ENCODE data around the gene LIMS1.
"Not testable (repeated sequence)": the region's sequence is repeated elsewhere in the genome, so short reads cannot be mapped to it uniquely, and the experiment has no call there.

Gene LIMS1

DNA sequence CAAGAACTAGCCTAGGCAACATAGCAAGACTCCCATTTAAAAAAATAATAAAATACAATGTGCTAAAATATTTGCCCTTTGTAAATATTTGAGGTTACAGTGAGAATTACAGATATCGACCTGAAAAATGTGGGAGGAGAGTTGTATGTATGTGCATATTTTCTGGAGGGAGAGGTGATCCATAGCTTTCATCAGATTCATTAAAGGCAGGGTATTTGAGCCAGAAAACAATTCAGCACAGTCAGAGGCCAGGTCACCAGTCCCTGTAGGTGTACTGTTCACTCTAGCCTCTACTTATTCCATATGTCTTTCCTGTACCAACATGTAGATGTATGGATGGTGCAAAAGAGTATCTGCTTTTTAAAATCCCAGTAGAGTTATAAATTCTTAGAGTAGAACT lies 136.0 kb downstream of the LIMS1 start:
- DNase-seq = not testable (repeated sequence)

DNA sequence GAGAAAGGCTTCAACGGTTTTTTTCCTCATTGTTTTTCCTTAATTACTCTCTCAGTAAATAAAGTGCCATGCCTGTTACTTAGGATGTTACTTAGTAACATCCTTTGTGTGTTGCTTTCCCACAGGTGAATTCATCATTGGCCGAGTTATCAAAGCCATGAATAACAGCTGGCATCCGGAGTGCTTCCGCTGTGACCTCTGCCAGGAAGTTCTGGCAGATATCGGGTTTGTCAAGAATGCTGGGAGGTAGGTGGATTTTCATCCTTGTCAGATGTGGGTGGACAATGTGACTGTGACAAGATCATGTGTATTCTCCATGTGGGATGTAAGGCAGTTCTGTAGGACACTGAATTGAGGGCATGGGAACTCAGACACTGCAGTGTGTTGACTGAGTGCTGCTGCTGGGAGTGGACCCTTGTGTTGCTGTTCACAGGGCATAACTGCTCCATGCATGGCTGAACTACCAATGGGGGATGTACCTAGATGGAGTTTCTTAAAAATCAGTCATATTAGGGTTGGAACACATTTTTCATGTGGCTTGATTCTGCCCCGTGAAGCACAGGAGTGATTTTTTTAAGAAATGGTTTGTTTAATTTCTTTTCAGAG lies 138.0 kb downstream of the LIMS1 start:
- not testable (repeated sequence) for DNase-seq

- not testable (repeated sequence) for DNase-seq
Measured at GRCh38 chr2:108676522-108676921, 142.3 kb downstream of the LIMS1 start.

DNA sequence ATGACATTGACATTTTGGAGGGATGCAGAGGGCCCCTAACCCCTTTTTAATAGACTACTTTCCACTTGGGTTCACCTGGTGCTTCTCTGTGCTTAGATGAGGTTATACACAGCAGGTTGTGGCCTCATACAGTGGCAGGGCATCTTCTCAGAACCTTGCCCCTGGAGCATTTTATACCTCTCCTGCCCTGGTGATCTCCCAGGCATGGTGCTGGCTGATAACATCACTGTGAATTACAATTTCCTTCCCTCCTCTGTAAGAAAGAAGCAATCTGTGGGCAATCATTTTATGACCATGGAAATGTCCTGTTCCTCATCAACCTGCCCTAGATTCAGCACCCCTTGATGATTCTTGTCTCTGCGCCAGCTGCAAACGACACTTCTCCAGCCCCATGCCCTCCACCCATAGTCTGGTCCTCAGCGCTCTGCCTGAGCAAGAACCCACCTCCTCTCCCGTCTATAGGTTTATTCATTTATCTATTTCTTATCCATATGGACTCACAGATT lies 143.0 kb downstream of the LIMS1 start:
- not testable (repeated sequence) for DNase-seq

GRCh38 chr2:108678198-108678651 lies 144.0 kb downstream of the LIMS1 start:
- DNase-seq = not testable (repeated sequence)

GRCh38 chr2:108680805-108681204 lies 146.5 kb downstream of the LIMS1 start:
- DNase-seq = not testable (repeated sequence)

DNA sequence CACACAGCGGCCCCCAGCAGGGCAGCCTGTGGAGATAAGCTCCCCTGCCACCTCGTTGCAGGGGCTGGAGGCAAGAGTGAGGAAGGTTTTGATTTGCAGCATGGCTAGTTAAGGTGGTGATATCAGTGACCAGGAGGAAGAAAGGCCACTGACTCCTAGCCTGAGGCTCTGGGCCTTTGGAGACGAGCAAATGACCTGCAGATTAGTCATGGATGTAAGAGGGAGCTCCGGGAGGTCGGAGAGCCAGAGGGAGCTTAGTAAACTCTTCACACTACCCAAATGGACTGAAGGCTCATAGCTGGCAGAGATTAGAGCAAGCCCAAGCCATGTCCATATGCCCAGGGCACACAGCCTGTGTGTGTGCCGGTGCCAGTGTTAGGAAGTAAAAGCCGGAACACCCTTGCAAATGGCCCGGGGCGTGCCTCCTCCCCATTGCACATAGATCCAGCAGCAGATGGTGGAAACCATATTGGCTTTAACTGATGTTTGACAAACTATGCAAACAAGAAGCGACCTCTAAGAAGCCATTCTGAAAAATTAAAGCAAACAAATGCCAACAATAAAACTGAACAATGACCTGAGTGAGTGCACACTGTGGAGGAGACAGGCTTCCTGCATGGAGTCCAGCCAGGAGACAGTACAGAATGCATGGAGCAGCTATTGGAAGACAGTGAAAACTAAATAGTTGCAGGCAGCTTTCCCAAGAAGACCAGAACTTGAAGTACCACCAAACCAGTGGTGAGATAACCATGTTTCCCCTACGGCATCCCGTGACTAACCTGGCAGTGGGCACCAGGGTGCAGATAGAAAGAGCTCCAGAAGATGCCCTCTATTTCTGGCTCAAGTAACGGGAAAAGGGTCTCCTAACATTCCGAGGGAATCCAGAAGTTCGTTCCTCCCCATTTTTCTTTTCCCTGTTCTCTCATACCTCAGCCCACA lies 154.8 kb downstream of the LIMS1 start:
- DNase-seq = not testable (repeated sequence)

DNA sequence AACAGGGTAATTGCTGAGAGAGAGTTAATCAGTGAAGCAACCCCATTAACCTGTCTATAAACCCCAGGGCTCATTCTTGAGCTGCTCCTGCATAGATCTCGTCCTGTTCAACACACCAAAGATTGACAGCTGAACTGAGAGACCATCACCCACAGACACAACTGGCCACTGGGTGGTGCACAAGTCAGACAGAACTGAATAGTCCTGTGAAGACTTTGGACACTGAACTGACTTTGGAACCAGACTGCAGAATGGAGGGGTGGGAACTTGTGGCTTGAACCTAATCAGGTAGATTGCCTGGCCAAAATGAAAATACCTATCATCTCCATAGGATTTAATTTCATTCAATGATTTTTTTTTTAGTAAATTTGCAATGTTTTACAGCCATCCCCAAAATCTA lies 155.7 kb downstream of the LIMS1 start:
- not testable (repeated sequence) for DNase-seq

GRCh38 chr2:108691447-108691846 lies 157.2 kb downstream of the LIMS1 start:
- DNase-seq = no peak

GRCh38 chr2:108701208-108701607 lies 166.9 kb downstream of the LIMS1 start:
- no peak for DNase-seq

DNA sequence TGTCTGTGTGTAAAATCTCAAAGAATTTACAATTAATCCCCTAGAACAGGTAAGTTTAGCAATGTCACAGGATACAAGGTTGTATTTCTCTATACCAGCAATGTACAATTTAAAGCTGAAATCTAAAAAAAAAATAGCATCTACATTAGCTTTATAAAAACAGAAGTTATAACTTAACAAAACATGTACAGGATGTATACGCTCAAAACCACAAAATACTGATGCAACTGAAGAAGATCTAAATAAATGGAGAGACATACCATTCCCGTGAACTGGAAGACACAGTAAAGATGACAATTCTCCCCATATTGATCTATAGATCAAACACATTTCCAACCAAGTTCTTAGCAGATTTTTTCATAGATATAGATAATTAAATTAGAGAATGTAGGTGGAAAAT lies 167.5 kb downstream of the LIMS1 start:
- DNase-seq = no peak

DNA sequence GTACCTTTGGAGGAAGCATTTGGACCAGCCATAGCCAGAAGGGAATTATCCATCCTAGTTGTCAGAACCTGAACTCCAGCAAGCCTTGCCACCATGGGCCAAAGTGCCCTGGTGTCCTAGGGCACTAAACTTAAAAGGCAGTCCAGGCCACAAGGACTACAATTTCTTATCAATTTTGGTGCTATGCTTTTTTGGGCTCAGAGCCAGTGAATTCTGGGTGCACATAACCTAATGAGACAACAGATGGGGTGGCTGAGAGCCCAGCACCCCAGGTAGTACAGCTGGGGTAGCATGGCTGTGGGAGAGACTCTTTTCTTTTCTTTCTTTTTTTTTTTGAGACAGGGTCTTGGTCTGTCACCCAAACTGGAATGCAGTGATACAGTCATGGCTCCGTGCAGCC lies 170.6 kb downstream of the LIMS1 start:
- DNase-seq = no peak

DNA sequence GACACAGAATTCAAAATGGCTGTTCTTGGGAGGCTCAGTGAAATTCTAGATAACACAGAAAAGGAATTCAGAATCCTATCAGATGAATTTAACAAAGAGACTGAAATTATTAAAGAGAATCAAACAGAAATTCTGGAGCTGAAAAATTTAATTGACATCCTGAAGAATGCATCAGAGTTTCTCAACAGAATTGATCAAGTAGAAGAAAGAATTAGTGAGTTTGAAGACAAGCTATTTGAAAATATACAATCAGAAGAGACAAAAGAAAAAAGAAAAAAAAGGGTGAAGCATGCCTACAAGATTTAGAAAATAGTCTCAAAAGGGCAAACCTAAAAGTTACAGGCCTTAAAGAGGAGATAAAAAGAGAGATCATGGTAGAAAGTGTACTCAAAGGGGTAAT lies 173.0 kb downstream of the LIMS1 start:
- DNase-seq = no peak

DNA sequence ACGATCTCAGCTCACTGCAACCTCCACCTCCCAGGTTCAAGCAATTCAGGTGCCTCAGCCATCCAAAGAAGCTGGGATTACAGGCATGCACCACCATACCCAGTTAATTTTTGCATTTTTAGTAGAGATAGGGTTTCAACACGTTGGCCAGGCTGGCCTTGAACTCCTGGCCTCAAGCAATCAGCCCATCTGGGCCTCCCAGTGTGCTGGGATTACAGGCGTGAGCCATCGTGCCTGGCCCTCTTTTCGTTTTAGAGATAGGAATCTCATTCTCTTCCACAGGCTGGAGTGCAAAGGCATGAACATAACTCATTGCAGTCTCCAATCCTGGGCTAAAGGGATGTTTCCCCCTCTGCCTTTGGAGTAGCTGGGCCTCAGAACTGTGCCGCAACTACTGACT lies 182.7 kb downstream of the LIMS1 start:
- not testable (repeated sequence) for DNase-seq

- DNase-seq = peak; percentile 81
Measured at GRCh38 chr2:108719149-108720044, 185.1 kb downstream of the LIMS1 start, which contains the start of gene RANBP2. TSS of gene RANBP2 (plus strand) at chr2:108719482. CDS start at chr2:108719607, 125 bp downstream.

DNA sequence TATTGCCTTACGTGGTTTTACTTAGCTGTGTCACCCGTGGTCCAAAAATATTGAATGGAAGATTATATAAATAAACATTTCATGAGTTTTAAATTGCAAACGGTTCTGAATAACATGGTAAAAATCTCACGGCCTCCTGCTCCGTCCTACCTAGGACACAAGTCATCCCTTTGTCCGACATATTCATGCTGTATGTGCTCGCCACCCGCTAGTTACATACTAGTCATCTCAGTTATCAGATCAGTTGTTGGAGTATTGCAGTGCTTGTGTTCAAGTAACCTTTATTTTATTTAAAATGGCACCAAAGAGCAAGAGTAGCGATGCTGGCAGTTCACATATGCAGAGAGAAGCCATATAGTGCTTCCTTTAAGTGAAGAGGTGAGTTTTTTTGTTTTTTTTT lies 191.8 kb downstream of the LIMS1 start:
- DNase-seq = not testable (repeated sequence)

- DNase-seq = not testable (repeated sequence)
Measured at GRCh38 chr2:108734656-108735055, 200.4 kb downstream of the LIMS1 start.

Data from GOT3 (cell line).